ENCODE measurements around the gene E2F2. TPM values are rescaled to one million over a fixed set of nuclear protein-coding genes. Genes with fewer than 3 reads are reported as not detected.

The E2F2 gene
- polyA plus RNA-seq, 1 donor: 2.8 TPM

DNA sequence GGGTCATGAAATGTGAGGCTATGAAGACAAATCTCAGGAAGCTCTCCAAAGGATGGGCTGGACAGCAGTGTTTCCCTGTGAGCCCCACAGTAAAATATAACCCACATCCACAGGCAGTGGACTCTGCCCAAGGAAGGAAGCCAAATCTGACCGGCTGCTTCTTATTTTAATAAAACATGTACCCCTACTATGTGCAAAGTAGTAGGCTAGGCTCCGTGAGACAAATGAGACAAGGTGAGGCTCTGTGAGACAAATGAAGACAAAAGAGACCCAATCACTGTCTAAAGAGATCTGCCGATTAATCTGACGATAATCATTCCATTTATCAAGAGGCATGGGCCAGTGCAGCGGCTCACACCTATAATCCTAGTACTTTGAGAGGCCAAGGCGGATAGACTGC lies 49.1 kb downstream of the E2F2 start:
- DNase-seq: no peak
- peaks cover 8% of the 10 kb centered on the region for H3K27me3 ChIP-seq (ENCODE audit: control insufficient read depth, insufficient read depth, low read length)
- no peak overlapping the region for H3K4me3 ChIP-seq (ENCODE audit: low read length)
- H3K4me1 ChIP-seq (ENCODE audit: control insufficient read depth, insufficient read depth, low read length): peaks cover 13% of the 10 kb centered on the region
- no peak overlapping the region for H3K27ac ChIP-seq (ENCODE audit: low read length)
- no peaks in the 10 kb centered on the region for H3K36me3 ChIP-seq (ENCODE audit: control insufficient read depth, insufficient read depth, low read length)
- H3K9me3 ChIP-seq (ENCODE audit: control insufficient read depth, low read depth, low read length): no peaks in the 10 kb centered on the region
- WGBS (ENCODE audit: insufficient coverage, low lambda C conversion rate): no CpG with 5 or more reads among the region's 6 CpGs

GRCh38 chr1:23481026-23481597 lies 49.9 kb downstream of the E2F2 start:
- peaks cover 13% of the 10 kb centered on the region for H3K4me1 ChIP-seq (ENCODE audit: control insufficient read depth, insufficient read depth, low read length)
- WGBS (ENCODE audit: insufficient coverage, low lambda C conversion rate): no CpG with 5 or more reads among the region's 7 CpGs
- H3K27ac ChIP-seq (ENCODE audit: low read length): no peak overlapping the region
- no peaks in the 10 kb centered on the region for H3K9me3 ChIP-seq (ENCODE audit: control insufficient read depth, low read depth, low read length)
- no peak for DNase-seq
- H3K36me3 ChIP-seq (ENCODE audit: control insufficient read depth, insufficient read depth, low read length): no peaks in the 10 kb centered on the region
- H3K4me3 ChIP-seq (ENCODE audit: low read length): no peak overlapping the region
- peaks cover 8% of the 10 kb centered on the region for H3K27me3 ChIP-seq (ENCODE audit: control insufficient read depth, insufficient read depth, low read length)

DNA sequence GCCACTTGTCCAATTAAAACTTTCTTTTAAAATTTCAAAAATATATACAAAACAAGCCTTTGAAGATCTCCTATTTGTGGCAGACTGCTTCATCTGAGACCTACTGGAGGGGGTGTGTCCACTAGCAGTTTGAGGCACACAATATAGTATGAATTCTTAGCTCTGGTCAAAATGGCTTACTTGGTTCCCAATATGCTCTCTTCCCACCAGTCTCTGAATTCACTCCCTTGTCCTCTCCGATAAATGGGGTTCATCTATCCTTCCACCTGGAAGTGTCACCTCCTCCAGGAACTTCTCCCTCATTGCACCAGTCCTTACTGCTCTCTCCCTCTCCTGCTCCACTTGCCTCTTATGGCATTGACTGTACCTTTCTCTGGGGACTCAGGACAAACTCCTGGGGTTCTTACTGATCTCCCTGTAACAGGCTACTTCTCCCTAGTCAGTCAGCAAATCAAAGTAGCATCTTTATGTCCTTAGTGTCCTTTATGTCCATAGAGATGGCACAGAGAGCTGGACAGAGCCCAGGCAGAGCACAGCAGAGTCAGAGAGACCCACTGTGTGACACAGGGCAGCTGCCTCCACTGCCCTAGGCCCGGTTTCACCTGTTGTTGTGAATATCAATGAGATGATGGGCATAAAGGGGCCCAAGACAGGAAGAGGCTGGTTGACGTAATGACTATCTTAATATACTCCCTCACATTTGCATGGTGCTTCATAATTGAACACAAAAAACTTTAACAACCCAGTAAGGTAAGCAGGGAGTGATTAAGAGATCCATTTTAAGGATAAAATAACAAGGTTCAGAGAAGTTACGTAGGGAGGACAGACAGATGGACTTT lies 50.6 kb downstream of the E2F2 start:
- Histone ChIP-seq H3K36me3 (ENCODE audit: control insufficient read depth, insufficient read depth, low read length) (no peaks in the 10 kb centered on the region), H3K4me3 (ENCODE audit: low read length) (no peak overlapping the region), H3K27me3 (ENCODE audit: control insufficient read depth, insufficient read depth, low read length) (peaks cover 8% of the 10 kb centered on the region), H3K4me1 (ENCODE audit: control insufficient read depth, insufficient read depth, low read length) (peaks cover 13% of the 10 kb centered on the region), H3K27ac (ENCODE audit: low read length) (no peak overlapping the region), H3K9me3 (ENCODE audit: control insufficient read depth, low read depth, low read length) (no peaks in the 10 kb centered on the region)
- DNase-seq: no peak
- no CpG with 5 or more reads among the region's 4 CpGs for WGBS (ENCODE audit: insufficient coverage, low lambda C conversion rate)

GRCh38 chr1:23479666-23479941 lies 51.4 kb downstream of the E2F2 start:
- DNase-seq: no peak
- Histone ChIP-seq H3K9me3 (ENCODE audit: control insufficient read depth, low read depth, low read length) (no peaks in the 10 kb centered on the region), H3K4me3 (ENCODE audit: low read length) (no peak overlapping the region), H3K36me3 (ENCODE audit: control insufficient read depth, insufficient read depth, low read length) (no peaks in the 10 kb centered on the region), H3K27ac (ENCODE audit: low read length) (no peak overlapping the region), H3K27me3 (ENCODE audit: control insufficient read depth, insufficient read depth, low read length) (peaks cover 4% of the 10 kb centered on the region), H3K4me1 (ENCODE audit: control insufficient read depth, insufficient read depth, low read length) (peaks cover 9% of the 10 kb centered on the region)
- WGBS (ENCODE audit: insufficient coverage, low lambda C conversion rate): no CpG with 5 or more reads among the region's 2 CpGs

DNA sequence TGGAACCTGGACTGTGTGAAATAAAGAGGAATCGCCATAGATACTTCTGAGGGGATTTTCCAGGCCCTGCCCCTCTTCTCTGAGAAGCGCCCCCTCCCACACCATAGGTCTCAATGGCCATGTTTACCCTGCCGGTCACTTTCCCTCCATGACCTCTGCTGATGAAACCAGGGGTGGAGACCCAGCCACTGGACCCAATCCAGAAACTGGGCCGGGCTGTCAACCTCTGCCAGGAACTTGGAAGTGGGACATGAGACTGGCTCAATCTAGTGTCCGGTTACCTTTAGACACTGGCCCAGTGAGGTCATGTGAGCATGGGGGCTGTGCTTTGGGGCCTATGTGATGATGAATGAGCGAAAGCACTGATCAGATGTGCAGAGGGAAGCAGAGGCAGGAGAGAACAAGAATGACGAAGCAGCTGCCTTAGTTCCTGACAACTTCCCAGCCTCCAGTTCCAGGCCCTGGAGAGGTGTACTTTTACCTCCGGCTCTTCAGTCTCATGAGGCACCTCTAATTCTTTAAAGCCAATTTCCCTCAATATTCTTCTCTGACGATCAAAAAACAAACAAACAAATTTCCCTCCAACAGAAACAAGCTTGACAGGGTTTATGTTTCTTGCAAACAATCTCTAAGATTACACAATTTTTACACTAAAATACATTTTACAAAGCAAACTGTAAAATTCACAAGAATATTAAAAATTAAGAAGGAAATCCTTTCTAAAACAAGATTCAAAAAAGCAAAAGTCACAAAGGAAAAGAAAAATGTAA lies 52.0 kb downstream of the E2F2 start:
- no CpG with 5 or more reads among the region's 9 CpGs for WGBS (ENCODE audit: insufficient coverage, low lambda C conversion rate)
- H3K4me3 ChIP-seq (ENCODE audit: low read length): no peak overlapping the region
- peaks cover 4% of the 10 kb centered on the region for H3K27me3 ChIP-seq (ENCODE audit: control insufficient read depth, insufficient read depth, low read length)
- H3K4me1 ChIP-seq (ENCODE audit: control insufficient read depth, insufficient read depth, low read length): peaks cover 9% of the 10 kb centered on the region
- H3K36me3 ChIP-seq (ENCODE audit: control insufficient read depth, insufficient read depth, low read length): no peaks in the 10 kb centered on the region
- no peaks in the 10 kb centered on the region for H3K9me3 ChIP-seq (ENCODE audit: control insufficient read depth, low read depth, low read length)
- no peak overlapping the region for H3K27ac ChIP-seq (ENCODE audit: low read length)
- DNase-seq: peak; percentile 26 to 50

- no peak for DNase-seq
- Histone ChIP-seq H3K9me3 (ENCODE audit: control insufficient read depth, low read depth, low read length) (no peaks in the 10 kb centered on the region), H3K27ac (ENCODE audit: low read length) (no peak overlapping the region), H3K36me3 (ENCODE audit: control insufficient read depth, insufficient read depth, low read length) (no peaks in the 10 kb centered on the region), H3K27me3 (ENCODE audit: control insufficient read depth, insufficient read depth, low read length) (no peaks in the 10 kb centered on the region), H3K4me3 (ENCODE audit: low read length) (no peak overlapping the region), H3K4me1 (ENCODE audit: control insufficient read depth, insufficient read depth, low read length) (no peaks in the 10 kb centered on the region)
- WGBS (ENCODE audit: insufficient coverage, low lambda C conversion rate): 80% methylated on average over 1 of the region's 10 CpGs
Measured at GRCh38 chr1:23477359-23478144, 53.5 kb downstream of the E2F2 start.

DNA sequence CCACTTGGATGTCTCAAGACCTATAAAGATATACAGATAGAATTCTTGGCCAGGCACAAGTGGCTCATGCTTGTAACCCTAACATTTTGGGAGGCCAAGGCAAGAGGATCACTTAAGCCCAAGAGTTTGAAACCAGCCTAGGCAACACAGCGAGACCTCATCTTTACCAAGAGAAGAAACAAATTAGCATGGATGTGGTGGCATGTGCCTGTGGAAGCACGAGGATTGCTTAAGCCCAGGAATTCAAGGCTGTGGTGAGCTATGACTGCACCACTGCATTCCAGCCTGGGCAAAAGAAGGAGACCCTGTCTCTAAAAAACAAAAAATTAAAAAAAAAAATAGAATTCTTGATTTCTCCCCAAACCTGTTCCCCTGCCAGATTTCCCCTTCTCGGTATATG lies 55.4 kb downstream of the E2F2 start:
- H3K36me3 ChIP-seq (ENCODE audit: control insufficient read depth, insufficient read depth, low read length): no peaks in the 10 kb centered on the region
- no peaks in the 10 kb centered on the region for H3K4me1 ChIP-seq (ENCODE audit: control insufficient read depth, insufficient read depth, low read length)
- H3K4me3 ChIP-seq (ENCODE audit: low read length): no peak overlapping the region
- no peak overlapping the region for H3K27ac ChIP-seq (ENCODE audit: low read length)
- no peak for DNase-seq
- no peaks in the 10 kb centered on the region for H3K9me3 ChIP-seq (ENCODE audit: control insufficient read depth, low read depth, low read length)
- H3K27me3 ChIP-seq (ENCODE audit: control insufficient read depth, insufficient read depth, low read length): no peaks in the 10 kb centered on the region
- WGBS (ENCODE audit: insufficient coverage, low lambda C conversion rate): no CpG with 5 or more reads among the region's 3 CpGs

GRCh38 chr1:23475134-23475628 lies 55.9 kb downstream of the E2F2 start:
- no CpG with 5 or more reads among the region's 6 CpGs for WGBS (ENCODE audit: insufficient coverage, low lambda C conversion rate)
- DNase-seq: no peak
- Histone ChIP-seq H3K36me3 (ENCODE audit: control insufficient read depth, insufficient read depth, low read length) (no peaks in the 10 kb centered on the region), H3K27me3 (ENCODE audit: control insufficient read depth, insufficient read depth, low read length) (no peaks in the 10 kb centered on the region), H3K27ac (ENCODE audit: low read length) (no peak overlapping the region), H3K4me1 (ENCODE audit: control insufficient read depth, insufficient read depth, low read length) (no peaks in the 10 kb centered on the region), H3K4me3 (ENCODE audit: low read length) (no peak overlapping the region), H3K9me3 (ENCODE audit: control insufficient read depth, low read depth, low read length) (no peaks in the 10 kb centered on the region)

DNA sequence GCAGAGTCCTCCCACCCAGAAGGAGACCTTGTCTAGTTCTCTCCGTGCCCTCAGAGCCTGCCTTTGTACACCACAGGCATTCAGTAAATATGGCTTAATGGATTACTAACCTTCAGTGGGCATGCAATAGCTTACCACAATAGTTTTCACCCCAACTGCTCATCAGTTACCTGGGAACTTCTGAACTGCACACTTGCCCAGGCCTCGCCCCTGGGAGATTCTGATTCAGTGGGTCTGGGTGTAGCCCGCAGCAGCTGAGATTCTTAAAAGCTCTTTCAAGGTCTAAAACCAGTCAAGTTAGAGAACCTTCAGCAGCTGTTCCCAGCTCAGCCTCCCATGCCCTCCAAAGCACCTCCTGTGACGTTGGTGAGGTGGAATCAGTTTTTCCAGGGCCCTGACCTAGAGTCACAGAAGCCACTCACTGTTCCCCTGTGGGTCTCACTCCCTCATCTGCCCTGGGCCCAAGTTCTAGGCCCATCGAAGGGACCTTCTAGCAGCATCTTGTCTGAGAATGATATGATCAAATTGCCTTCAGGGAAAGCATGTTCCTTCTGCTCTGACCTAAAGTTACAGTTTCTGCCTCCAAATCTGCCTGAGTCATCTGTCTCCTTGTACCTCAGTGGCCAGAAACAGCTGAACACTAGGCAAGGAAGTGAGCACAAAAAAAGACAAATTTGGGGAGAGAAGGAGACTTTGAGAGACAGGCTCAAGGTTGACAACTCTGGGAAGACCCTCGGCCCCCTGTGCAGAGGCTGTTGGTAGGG lies 57.8 kb downstream of the E2F2 start:
- no peak for DNase-seq
- Histone ChIP-seq H3K27me3 (ENCODE audit: control insufficient read depth, insufficient read depth, low read length) (no peaks in the 10 kb centered on the region), H3K36me3 (ENCODE audit: control insufficient read depth, insufficient read depth, low read length) (no peaks in the 10 kb centered on the region), H3K4me1 (ENCODE audit: control insufficient read depth, insufficient read depth, low read length) (no peaks in the 10 kb centered on the region), H3K4me3 (ENCODE audit: low read length) (no peak overlapping the region), H3K27ac (ENCODE audit: low read length) (no peak overlapping the region), H3K9me3 (ENCODE audit: control insufficient read depth, low read depth, low read length) (no peaks in the 10 kb centered on the region)
- WGBS (ENCODE audit: insufficient coverage, low lambda C conversion rate): no CpG with 5 or more reads among the region's 6 CpGs
